Astrocyte (in vitro differentiated cells and primary cell): ENCODE measurements around the gene QSOX2.

Experiments
- EZH2 ChIP-seq: IDR thresholded peaks from 2 replicates; pipeline ENCODE4 v1.6.1; 2012; ENCODE audit warnings: mild to moderate bottlenecking, low read length, inconsistent platforms; ENCODE audit not compliant: insufficient read depth
- TF ChIP-seq, protein P1 (sequence below): IDR thresholded peaks from 2 replicates; pipeline ENCODE4 v1.5.1; 2011; ENCODE audit warnings: low read depth, mild to moderate bottlenecking, inconsistent platforms, low read length, moderate library complexity; ENCODE audit not compliant: insufficient read depth

DNA sequence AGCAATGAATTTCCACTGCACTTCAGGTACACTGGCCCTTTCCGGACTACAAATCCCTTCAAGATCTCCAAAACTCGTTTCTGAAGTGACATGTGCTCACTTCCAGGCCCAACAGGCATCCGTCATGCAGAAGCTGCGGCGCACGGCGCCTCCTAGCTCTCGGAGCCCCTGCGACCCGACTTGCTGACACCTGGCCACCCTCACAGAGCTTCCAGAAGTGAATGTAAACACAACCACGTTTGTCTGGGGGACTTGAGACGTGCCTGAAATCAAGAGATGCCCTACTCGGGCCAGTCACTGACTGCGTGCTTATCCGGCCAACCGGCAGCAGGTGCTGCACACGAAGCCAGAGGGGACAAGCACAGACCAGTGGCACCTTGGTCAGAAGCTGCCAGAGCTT lies 35.8 kb downstream of the QSOX2 start:
- TF ChIP-seq, protein P1, sequence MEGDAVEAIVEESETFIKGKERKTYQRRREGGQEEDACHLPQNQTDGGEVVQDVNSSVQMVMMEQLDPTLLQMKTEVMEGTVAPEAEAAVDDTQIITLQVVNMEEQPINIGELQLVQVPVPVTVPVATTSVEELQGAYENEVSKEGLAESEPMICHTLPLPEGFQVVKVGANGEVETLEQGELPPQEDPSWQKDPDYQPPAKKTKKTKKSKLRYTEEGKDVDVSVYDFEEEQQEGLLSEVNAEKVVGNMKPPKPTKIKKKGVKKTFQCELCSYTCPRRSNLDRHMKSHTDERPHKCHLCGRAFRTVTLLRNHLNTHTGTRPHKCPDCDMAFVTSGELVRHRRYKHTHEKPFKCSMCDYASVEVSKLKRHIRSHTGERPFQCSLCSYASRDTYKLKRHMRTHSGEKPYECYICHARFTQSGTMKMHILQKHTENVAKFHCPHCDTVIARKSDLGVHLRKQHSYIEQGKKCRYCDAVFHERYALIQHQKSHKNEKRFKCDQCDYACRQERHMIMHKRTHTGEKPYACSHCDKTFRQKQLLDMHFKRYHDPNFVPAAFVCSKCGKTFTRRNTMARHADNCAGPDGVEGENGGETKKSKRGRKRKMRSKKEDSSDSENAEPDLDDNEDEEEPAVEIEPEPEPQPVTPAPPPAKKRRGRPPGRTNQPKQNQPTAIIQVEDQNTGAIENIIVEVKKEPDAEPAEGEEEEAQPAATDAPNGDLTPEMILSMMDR, result no peak
- no peak for TF ChIP-seq EZH2
